ENCODE results near the gene CUX1. TPM values are rescaled to one million over a fixed set of nuclear protein-coding genes. Genes with fewer than 3 reads are reported as not detected.

The CUX1 gene
- total RNA-seq, 1 experiment from 2014 or later: 64.3 TPM

GRCh38 chr7:102093599-102094315 is 276.3 kb downstream of the CUX1 start:
- CTCF ChIA-PET: interaction anchor here (1.3 to 2.4 kb wide), 3 partner anchors 14 to 17 kb away, joined by 3 to 6 read pairs (median 4); no protein-coding TSS in a partner anchor
- TF ChIP-seq STAT6 (CRISPR knock-in tag; conservative IDR thresholded peaks at IDR 0.05; ENCODE audit: low read depth): no peak
- peaks cover 56% of the 10 kb centered on the region for H3K4me1 Mint-ChIP-seq
- POLR2A ChIA-PET: interaction anchor here (0.6 to 0.7 kb wide), 2 partner anchors 30 to 72 kb away, joined by 3 read pairs; no protein-coding TSS in a partner anchor
- peak overlapping the region; percentile 54 for H3K27ac Mint-ChIP-seq
- peaks cover 6% of the 10 kb centered on the region for H3K9me3 Mint-ChIP-seq
- peaks cover 5% of the 10 kb centered on the region; the same call in 1 of the 2 replicates for H3K36me3 Mint-ChIP-seq
- ATAC-seq (peak; percentile 31; the same call in 1 of the 2 replicates), DNase-seq (ENCODE audit: low spot score) (peak; percentile 11)
- H3K4me3 Mint-ChIP-seq: no peak overlapping the region
- H3K27me3 Mint-ChIP-seq (ENCODE audit: low read depth): no peaks in the 10 kb centered on the region

GRCh38 chr7:102094316-102094650 is 276.9 kb downstream of the CUX1 start:
- Mint-ChIP-seq H3K4me3 (no peak overlapping the region), H3K27me3 (ENCODE audit: low read depth) (no peaks in the 10 kb centered on the region), H3K36me3 (peaks cover 5% of the 10 kb centered on the region; the same call in 1 of the 2 replicates), H3K4me1 (peaks cover 51% of the 10 kb centered on the region), H3K27ac (peak overlapping the region; percentile 54; the same call in 1 of the 2 replicates), H3K9me3 (peaks cover under 1% of the 10 kb centered on the region; the same call in 1 of the 2 replicates)
- ChIA-PET CTCF (interaction anchor here (1.3 to 2.4 kb wide), 3 partner anchors 14 to 17 kb away, joined by 3 to 6 read pairs (median 4); no protein-coding TSS in a partner anchor), POLR2A (no interaction called here)
- DNase-seq (ENCODE audit: low spot score) (no peak), ATAC-seq (no peak)
- no peak for TF ChIP-seq CTCF (IDR thresholded peaks at IDR 0.05)
- no peak for TF ChIP-seq ZNF317 (CRISPR knock-in tag; IDR thresholded peaks at IDR 0.05; ENCODE audit: borderline replicate concordance, low read depth)
- TF ChIP-seq ZNF232 (CRISPR knock-in tag; IDR thresholded peaks at IDR 0.05): no peak
- TF ChIP-seq CREM (CRISPR knock-in tag; IDR thresholded peaks at IDR 0.05): no peak
- no peak for TF ChIP-seq TCF7 (CRISPR knock-in tag; IDR thresholded peaks at IDR 0.05; ENCODE audit: low read depth)
- TF ChIP-seq ATF1 (CRISPR knock-in tag; IDR thresholded peaks at IDR 0.05): no peak
- TF ChIP-seq ELF4 (CRISPR knock-in tag; IDR thresholded peaks at IDR 0.05; ENCODE audit: low read depth): no peak
- no peak for TF ChIP-seq ERG (CRISPR knock-in tag; IDR thresholded peaks at IDR 0.05)
- TF ChIP-seq ATF2 (CRISPR knock-in tag; IDR thresholded peaks at IDR 0.05; ENCODE audit: borderline replicate concordance, low read depth): no peak
- no peak for TF ChIP-seq E2F1 (CRISPR knock-in tag; IDR thresholded peaks at IDR 0.05)
- TF ChIP-seq GABPB1 (CRISPR knock-in tag; IDR thresholded peaks at IDR 0.05): no peak
- TF ChIP-seq KAT7 (CRISPR knock-in tag; IDR thresholded peaks at IDR 0.05; ENCODE audit: borderline replicate concordance): no peak
- TF ChIP-seq PRDM15 (CRISPR knock-in tag; IDR thresholded peaks at IDR 0.05): no peak
- no peak for TF ChIP-seq JAZF1 (CRISPR knock-in tag; IDR thresholded peaks at IDR 0.05)
